ENCODE measurements around the gene MRPL28.
"Not testable (repeated sequence)": the region's sequence is repeated elsewhere in the genome, so short reads cannot be mapped to it uniquely, and the experiment has no call there.

Gene MRPL28

DNA sequence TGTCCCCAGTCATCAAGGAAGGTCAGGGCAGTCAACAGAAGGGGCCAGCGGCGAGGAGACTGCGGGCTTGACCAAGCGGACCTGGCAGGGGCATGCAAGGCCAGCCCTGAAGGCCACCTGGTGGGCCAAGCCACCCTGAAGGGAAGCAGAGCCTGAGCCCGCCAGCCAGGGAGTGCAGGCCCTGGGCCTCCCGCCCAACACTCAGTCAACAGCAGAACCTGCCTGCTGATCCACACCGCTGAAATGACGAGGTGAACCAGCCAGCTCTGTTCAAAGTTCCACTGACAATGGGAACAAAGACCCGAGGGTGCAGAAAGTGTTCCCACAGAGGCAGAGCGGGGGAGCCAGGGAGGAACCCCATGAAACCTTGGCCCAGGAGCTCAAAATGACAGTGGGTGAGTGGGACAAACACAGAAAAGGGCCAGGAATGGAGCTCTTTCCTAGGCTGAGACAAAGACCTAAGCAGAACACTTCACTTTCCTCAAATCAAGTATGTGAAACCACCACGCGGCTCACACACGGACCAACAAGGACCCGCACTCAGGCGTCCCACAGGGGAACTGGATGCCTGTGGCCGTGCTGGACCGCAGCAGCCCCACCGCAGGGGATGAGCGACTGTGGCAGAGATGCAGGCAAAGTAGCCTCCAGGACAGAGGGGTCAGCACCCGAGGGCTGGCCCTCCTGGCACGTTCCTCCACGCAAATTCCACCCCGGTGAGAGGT lies 29.8 kb downstream of the MRPL28 start:
- no peak overlapping the region for H3K27ac ChIP-seq
- TF ChIP-seq ZFX (IDR thresholded peaks at IDR 0.05; ENCODE audit: borderline replicate concordance) (no peak), CTCF (IDR thresholded peaks at IDR 0.05) (no peak)

GRCh38 chr16:339680-340079 lies 30.7 kb downstream of the MRPL28 start:
- TF ChIP-seq ZFX (IDR thresholded peaks at IDR 0.05; ENCODE audit: borderline replicate concordance) (no peak), CTCF (IDR thresholded peaks at IDR 0.05) (no peak)
- no peak overlapping the region for H3K27ac ChIP-seq

DNA sequence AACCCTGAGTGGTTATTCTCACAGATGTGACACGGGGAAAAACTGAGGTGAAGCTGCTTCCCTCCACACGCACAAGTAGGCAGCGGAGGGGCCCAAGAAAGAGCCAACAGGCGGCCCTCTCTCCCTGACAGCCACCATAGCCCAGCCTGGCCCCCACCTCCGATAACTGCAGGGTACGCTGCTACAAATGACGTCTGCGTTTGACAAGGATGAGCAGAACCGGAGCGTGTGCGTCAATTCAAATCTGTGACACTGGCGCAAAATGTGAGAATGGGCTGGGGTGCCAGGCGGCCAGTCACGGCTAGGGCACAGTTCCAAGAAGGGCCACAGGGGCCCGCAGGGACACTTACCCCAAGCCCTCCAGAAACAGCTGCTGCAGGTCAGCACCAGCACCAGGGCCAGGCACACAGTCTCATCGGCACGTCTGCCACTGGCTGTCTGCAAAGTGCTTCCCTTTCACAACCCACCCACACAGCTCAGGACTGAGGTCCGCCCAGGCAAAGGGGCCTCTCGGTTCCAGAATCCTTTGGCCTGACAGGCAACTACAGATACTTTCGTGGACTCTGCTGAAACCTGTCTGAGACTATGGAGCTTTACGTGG lies 32.3 kb downstream of the MRPL28 start:
- H3K27ac ChIP-seq, result no peak overlapping the region
- TF ChIP-seq ZFX (IDR thresholded peaks at IDR 0.05; ENCODE audit: borderline replicate concordance) (no peak), CTCF (IDR thresholded peaks at IDR 0.05) (no peak)

GRCh38 chr16:337437-337836 lies 32.9 kb downstream of the MRPL28 start:
- TF ChIP-seq ZFX (IDR thresholded peaks at IDR 0.05; ENCODE audit: borderline replicate concordance), result no peak
- no peak for TF ChIP-seq CTCF (IDR thresholded peaks at IDR 0.05)
- H3K27ac ChIP-seq, result no peak overlapping the region

GRCh38 chr16:336269-336668 lies 34.1 kb downstream of the MRPL28 start:
- H3K27ac ChIP-seq, result no peak overlapping the region
- TF ChIP-seq CTCF (IDR thresholded peaks at IDR 0.05) (no peak), ZFX (IDR thresholded peaks at IDR 0.05; ENCODE audit: borderline replicate concordance) (no peak)

GRCh38 chr16:334861-335632 lies 35.3 kb downstream of the MRPL28 start:
- not testable (repeated sequence) for H3K27ac ChIP-seq

GRCh38 chr16:334164-334832 lies 36.0 kb downstream of the MRPL28 start:
- not testable (repeated sequence) for H3K27ac ChIP-seq
